Measurements from ENCODE around the gene UBAP2. TPM values are rescaled to one million over a fixed set of nuclear protein-coding genes. Genes with fewer than 3 reads are reported as not detected.
"Not testable (repeated sequence)": the region's sequence is repeated elsewhere in the genome, so short reads cannot be mapped to it uniquely, and the experiment has no call there.

UBAP2 gene
- total RNA-seq, 4 donors from 2014 or later, result 31.0 to 49.6 (median 37.6) TPM

DNA sequence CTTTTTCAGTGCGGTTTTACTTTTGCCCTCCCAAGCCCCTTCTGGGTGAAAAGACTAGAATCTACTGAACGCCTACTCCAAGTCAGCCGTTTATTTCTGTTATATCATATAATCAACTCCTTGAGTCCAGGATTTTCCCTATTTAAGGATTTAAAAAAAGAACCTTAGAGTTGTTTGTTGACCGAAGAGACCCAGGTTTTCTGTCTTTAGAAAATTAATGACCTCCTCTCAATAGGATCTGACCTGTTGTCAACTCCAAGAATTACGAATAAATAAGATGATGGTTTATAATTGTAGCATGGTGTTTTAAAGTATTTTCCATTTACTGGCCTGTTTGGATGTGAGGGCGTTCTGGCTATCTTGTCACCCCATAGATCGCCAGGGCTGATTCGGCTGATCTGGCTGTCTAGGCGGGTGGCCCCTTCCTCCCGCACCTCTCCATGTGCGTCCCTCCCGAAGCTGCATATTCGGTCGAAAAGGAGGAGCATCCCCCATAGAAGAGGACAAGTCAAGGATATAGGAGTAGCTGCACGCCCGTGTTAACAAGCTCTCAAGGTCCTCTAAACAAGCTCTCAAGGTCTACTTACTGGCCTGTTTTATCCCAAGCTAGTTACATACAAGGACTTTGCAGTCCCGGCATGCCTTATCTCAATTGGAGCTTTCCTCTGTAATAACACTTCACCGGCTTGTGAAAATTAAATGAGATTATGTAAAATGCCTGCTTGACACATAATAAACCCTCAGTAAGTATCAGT is 1.1 kb upstream of the UBAP2 start:
- no peaks in the 10 kb centered on the region for H3K27me3 ChIP-seq
- H3K4me1 ChIP-seq, result peaks cover 24 to 39% (median 30%) of the 10 kb centered on the region in 4 donors
- no peak for TF ChIP-seq POLR2A (IDR thresholded peaks at IDR 0.05; ENCODE audit: low read depth)
- TF ChIP-seq POLR2AphosphoS5 (IDR thresholded peaks at IDR 0.05), result no peak
- no peak for TF ChIP-seq EP300 (IDR thresholded peaks at IDR 0.05)
- TF ChIP-seq, protein P1, sequence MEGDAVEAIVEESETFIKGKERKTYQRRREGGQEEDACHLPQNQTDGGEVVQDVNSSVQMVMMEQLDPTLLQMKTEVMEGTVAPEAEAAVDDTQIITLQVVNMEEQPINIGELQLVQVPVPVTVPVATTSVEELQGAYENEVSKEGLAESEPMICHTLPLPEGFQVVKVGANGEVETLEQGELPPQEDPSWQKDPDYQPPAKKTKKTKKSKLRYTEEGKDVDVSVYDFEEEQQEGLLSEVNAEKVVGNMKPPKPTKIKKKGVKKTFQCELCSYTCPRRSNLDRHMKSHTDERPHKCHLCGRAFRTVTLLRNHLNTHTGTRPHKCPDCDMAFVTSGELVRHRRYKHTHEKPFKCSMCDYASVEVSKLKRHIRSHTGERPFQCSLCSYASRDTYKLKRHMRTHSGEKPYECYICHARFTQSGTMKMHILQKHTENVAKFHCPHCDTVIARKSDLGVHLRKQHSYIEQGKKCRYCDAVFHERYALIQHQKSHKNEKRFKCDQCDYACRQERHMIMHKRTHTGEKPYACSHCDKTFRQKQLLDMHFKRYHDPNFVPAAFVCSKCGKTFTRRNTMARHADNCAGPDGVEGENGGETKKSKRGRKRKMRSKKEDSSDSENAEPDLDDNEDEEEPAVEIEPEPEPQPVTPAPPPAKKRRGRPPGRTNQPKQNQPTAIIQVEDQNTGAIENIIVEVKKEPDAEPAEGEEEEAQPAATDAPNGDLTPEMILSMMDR (IDR thresholded peaks at IDR 0.05), result no peak
- no peak for DNase-seq (ENCODE audit: extremely low spot score)
- intact Hi-C loops (cut with DNase I), result no loop called here
- H3K9me3 ChIP-seq, result no peaks in the 10 kb centered on the region
- no peaks in the 10 kb centered on the region for H3K36me3 ChIP-seq
- H3K4me3 ChIP-seq, result peak overlapping the region; percentile 70 to 95 (median 79)
- 51% methylated on average over 18 of the region's 18 CpGs for WGBS
- H3K27ac ChIP-seq (replicated peaks in 1 of 4), result peak overlapping the region; percentile 83 to 94 (median 92)

DNA sequence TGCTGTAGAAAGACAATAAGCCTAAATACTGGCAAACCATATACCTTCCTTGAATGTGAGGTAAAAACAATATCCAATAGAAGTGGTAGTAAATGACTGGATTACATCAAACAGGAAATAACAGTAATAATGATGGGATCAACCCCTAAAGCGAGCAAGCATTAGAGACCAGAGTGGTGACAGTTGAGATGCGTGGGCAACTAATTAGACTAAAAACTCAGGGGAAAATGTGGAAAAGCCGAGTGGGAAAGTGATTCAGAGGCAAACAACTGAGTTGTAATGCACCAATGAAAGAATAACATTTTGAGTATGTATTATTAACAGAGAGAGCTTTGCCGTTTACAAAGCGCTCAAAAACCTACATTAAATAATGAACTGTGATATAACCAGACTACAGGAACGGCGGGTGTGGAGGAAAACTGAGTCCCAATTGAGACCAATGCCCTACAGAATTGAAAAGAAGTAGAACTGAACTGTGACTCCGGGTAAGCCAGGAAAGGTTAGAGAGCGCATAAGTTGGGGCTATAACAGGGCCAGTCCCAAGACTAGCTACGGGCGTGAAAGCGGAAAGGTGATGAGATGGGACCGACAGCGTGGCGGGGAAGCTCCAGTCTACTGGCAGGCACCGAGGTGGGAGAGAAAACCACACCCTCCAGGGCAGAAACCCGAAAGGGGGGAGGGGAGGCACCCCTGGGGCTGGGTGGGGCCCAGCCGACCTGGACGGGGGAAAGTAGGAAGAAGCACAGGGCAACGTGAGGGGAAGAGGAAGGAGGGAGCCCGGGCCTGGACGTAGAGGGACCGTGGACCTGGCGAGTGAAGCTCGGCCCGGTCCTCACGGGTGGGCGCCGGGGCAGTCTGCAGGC is 592 bp downstream of the UBAP2 start:
- Histone ChIP-seq H3K4me1 (peaks cover 24 to 39% (median 30%) of the 10 kb centered on the region in 4 donors), H3K9me3 (no peaks in the 10 kb centered on the region), H3K27me3 (no peaks in the 10 kb centered on the region), H3K36me3 (peaks cover 0 to 3% (median 0%) of the 10 kb centered on the region in 4 donors), H3K4me3 (peak overlapping the region; percentile 70 to 95 (median 79)), H3K27ac (replicated peaks in 1 of 4) (peak overlapping the region; percentile 83 to 94 (median 92))
- DNase-seq (ENCODE audit: extremely low spot score), result peak; percentile 92
- TF ChIP-seq, protein P1 (IDR thresholded peaks at IDR 0.05), result no peak
- WGBS, result 2% methylated on average over 29 of the region's 29 CpGs
- intact Hi-C loops (cut with DNase I), result no loop called here

DNA sequence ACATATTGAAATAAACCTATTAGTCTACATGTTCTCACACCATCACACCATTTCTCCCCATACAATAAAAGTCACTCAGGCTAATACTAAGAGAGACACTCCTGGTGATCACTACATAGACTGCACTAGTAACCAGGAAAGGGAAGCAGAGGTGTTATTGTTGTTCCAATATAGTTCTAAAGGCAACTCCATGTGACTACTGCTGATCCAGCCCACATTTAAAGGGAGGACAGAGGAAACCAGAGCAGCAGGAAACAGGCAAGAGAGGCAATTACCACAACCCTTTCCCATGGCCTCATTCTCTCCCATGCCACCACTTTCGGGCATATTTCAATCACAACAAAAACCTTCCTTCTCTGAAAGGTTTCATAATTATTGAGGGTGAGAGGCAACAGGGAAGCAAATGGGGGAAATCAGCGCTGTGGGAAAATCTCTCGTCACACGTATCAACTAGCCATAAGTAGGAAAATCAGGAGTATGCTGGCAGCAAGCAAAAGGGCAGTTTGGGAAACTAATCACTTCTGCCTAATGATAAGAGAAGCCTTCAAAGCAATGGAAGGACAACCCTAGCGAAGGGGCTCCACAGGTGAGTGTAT is 1.8 kb downstream of the UBAP2 start:
- Histone ChIP-seq H3K4me3 (peak overlapping the region in 3 of 4 donors; percentile 70 to 95 (median 80)), H3K9me3 (no peaks in the 10 kb centered on the region), H3K27me3 (no peaks in the 10 kb centered on the region), H3K27ac (replicated peaks in 1 of 4) (no peak overlapping the region), H3K4me1 (peaks cover 24 to 39% (median 30%) of the 10 kb centered on the region in 4 donors), H3K36me3 (peaks cover 0 to 9% (median 0%) of the 10 kb centered on the region in 4 donors)
- DNase-seq (ENCODE audit: extremely low spot score), result no peak
- TF ChIP-seq POLR2A (IDR thresholded peaks at IDR 0.05; ENCODE audit: low read depth) (no peak), POLR2AphosphoS5 (IDR thresholded peaks at IDR 0.05) (no peak), EP300 (IDR thresholded peaks at IDR 0.05) (no peak)
- TF ChIP-seq, protein P1 (IDR thresholded peaks at IDR 0.05), result no peak
- WGBS, result 60% methylated on average over 5 of the region's 5 CpGs
- intact Hi-C loops (cut with DNase I), result no loop called here

DNA sequence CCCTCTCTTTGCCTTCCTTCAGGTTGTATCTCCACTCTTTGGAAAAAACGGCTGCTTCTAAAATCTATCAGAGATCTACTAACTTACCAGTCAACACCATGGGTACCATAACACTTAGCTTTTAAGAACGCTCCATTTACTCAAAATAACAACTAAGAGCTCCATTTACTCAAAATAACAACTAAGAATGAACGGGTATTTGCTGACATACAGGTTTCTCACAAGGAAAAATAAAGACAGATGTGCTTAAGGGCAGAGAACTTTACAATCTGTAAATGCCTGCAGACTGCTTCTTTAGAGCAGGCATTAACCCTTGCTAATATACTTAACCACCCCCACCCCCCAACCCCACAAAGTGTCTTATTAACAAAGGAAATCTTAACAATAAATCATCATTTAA is 2.8 kb downstream of the UBAP2 start:
- Histone ChIP-seq H3K9me3 (no peaks in the 10 kb centered on the region), H3K4me3 (no peak overlapping the region), H3K36me3 (peaks cover 0 to 9% (median 0%) of the 10 kb centered on the region in 4 donors), H3K27me3 (no peaks in the 10 kb centered on the region), H3K4me1 (peaks cover 24 to 46% (median 30%) of the 10 kb centered on the region in 4 donors), H3K27ac (replicated peaks in 1 of 4) (no peak overlapping the region)
- intact Hi-C loops (cut with DNase I), result no loop called here
- no peak for DNase-seq (ENCODE audit: extremely low spot score)
- WGBS, result 81% methylated on average over 3 of the region's 3 CpGs
- no peak for TF ChIP-seq EP300 (IDR thresholded peaks at IDR 0.05)
- no peak for TF ChIP-seq POLR2AphosphoS5 (IDR thresholded peaks at IDR 0.05)
- TF ChIP-seq, protein P1 (IDR thresholded peaks at IDR 0.05), result no peak
- no peak for TF ChIP-seq POLR2A (IDR thresholded peaks at IDR 0.05; ENCODE audit: low read depth)

DNA sequence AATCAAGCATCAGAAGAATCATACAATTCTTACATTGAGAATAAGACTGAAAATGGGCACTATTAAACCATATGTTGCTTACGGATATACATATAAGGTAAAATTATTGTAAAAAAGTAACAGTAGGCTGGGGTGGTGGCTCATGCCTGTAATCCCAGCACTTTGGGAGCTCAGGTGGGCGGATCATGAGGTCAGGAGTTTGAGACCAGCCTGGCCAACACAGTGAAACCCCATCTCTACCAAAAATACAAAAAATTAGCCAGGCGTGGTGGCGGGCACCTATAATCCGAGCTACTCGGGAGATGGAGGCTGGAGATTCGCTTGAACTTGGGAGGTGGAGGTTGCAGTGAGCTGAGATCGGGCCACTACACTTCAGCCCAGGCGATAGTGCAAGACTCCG is 6.6 kb downstream of the UBAP2 start:
- Histone ChIP-seq H3K36me3 (peaks cover 0 to 18% (median 6%) of the 10 kb centered on the region in 4 donors), H3K4me1 (peaks cover 8 to 37% (median 13%) of the 10 kb centered on the region in 4 donors)
- intact Hi-C loops (cut with DNase I); H3K27me3 ChIP-seq; H3K4me3 ChIP-seq; H3K27ac ChIP-seq (replicated peaks in 1 of 4); DNase-seq (ENCODE audit: extremely low spot score); H3K9me3 ChIP-seq: not testable (repeated sequence)
- 96% methylated on average over 10 of the region's 10 CpGs for WGBS

DNA sequence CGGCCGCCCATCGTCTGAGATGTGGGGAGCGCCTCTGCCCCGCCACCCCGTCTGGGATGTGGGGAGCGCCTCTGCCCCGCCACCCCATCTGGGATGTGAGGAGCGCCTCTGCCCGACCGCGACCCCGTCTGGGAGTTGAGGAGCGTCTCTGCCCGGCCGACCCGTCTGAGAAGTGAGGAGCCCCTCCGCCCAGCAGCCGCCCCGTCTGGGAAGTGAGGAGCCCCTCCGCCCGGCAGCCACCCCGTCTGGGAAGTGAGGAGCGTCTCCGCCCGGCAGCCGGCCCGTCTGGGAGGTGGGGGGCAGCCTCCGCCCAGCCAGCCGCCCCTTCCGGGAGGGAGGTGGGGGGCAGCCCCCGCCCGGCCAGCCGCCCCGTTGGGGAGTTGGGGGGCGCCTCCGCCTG is 9.8 kb downstream of the UBAP2 start:
- 96% methylated on average over 9 of the region's 37 CpGs for WGBS
- H3K27me3 ChIP-seq; H3K4me3 ChIP-seq; intact Hi-C loops (cut with DNase I); DNase-seq (ENCODE audit: extremely low spot score); H3K27ac ChIP-seq (replicated peaks in 1 of 4); H3K9me3 ChIP-seq: not testable (repeated sequence)
- peaks cover 0 to 18% (median 6%) of the 10 kb centered on the region in 4 donors for H3K36me3 ChIP-seq
- H3K4me1 ChIP-seq, result peaks cover 0 to 42% (median 28%) of the 10 kb centered on the region in 4 donors

All from esophagus muscularis mucosa (tissue), 4 donors.